Activated CD8-positive, alpha-beta memory T cell treated with anti-CD3 and anti-CD28 coated beads, Interleukin-2, amount 50 U/mL, for 1 hour (primary cell): ENCODE results near the gene KLK4.

Source experiments
- DNase-seq: peaks from one replicate; pipeline ENCODE4 v3.0.0-alpha.2; 2020; ENCODE audit errors: extremely low read depth

The KLK4 gene

DNA sequence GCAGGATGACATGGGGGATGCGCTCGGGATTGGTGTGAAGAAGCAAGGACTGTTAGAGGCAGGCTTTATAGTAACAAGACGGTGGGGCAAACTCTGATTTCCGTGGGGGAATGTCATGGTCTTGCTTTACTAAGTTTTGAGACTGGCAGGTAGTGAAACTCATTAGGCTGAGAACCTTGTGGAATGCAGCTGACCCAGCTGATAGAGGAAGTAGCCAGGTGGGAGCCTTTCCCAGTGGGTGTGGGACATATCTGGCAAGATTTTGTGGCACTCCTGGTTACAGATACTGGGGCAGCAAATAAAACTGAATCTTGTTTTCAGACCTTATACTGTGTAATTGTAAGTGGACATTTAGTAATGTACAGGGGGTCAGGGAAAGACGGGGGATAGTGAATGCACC is 31.0 kb downstream of the KLK4 start:
- no peak for DNase-seq

DNA sequence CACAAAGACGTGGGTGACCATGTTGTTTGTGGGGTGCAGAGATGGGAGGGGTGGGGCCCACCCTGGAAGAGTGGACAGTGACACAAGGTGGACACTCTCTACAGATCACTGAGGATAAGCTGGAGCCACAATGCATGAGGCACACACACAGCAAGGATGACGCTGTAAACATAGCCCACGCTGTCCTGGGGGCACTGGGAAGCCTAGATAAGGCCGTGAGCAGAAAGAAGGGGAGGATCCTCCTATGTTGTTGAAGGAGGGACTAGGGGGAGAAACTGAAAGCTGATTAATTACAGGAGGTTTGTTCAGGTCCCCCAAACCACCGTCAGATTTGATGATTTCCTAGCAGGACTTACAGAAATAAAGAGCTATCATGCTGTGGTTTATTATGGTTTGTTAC is 32.3 kb downstream of the KLK4 start:
- no peak for DNase-seq

DNA sequence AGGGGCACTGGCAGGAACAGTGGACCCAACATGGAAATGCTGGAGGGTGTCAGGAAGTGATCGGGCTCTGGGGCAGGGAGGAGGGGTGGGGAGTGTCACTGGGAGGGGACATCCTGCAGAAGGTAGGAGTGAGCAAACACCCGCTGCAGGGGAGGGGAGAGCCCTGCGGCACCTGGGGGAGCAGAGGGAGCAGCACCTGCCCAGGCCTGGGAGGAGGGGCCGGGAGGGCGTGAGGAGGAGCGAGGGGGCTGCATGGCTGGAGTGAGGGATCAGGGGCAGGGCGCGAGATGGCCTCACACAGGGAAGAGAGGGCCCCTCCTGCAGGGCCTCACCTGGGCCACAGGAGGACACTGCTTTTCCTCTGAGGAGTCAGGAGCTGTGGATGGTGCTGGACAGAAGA is 33.9 kb downstream of the KLK4 start:
- no peak for DNase-seq

DNA sequence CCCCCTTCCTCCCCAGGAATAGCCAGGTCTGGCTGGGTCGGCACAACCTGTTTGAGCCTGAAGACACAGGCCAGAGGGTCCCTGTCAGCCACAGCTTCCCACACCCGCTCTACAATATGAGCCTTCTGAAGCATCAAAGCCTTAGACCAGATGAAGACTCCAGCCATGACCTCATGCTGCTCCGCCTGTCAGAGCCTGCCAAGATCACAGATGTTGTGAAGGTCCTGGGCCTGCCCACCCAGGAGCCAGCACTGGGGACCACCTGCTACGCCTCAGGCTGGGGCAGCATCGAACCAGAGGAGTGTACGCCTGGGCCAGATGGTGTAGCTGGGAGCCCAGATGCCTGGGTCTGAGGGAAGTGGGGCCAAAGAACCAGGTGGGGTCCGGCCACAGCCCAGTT is 34.7 kb downstream of the KLK4 start:
- DNase-seq, result no peak

DNA sequence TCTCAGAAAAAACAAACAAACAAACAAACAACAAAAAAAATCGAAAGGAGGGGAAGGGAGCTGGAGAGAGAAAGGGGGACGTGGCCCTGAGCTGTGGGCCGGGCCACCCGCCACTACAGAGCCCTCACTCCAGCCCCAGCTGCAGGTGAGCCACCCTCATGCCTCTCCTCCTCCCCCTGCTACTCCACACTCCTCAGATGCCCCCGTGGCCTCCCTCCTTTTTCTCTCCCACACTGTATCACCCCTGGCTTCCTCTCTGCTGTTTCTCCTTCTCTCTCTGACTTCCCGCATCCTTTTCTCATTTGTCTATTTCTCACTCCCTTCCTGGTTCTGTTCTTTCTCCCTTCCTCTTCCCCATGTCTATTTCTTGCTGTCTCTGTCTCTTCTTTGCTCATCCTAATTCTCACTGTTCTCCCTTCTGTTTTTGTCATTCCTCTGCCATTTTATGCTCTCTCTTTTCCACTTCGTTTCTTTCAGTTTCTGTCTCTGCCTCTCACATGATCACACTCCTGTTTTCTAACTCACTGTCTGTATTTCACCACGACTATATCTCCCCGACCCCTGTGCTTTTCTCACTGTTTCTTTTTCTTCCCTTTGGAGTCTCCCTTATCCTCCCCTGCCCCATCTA is 35.3 kb downstream of the KLK4 start:
- no peak for DNase-seq

DNA sequence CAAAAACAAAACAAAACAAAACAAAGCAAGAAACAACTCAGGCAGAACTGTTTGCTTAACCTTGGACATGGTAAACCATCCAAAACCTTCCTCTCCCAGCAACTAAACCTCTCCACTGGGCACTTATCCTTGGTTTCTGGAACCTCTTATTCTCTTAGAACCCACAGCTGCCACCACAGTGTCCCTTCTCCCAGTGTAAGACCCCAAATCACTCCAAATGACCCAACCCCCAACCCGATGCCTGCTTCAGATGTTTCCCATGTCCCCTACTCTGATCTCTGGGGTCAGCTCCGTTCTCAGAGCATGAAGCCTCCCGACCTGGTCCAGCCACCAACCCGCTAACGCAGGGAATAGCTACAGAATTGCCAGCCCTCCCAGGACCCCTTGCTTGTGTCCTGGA is 37.0 kb downstream of the KLK4 start:
- DNase-seq, result no peak

DNA sequence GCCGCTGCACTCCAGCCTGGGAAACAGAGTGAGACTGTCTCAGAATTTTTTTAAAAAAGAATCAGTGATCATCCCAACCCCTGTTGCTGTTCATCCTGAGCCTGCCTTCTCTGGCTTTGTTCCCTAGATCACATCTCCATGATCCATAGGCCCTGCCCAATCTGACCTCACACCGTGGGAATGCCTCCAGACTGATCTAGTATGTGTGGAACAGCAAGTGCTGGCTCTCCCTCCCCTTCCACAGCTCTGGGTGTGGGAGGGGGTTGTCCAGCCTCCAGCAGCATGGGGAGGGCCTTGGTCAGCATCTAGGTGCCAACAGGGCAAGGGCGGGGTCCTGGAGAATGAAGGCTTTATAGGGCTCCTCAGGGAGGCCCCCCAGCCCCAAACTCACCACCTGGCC is 38.1 kb downstream of the KLK4 start, which contains the start of gene KLK2:
Gene KLK2, plus strand, starts transcription at position 384 of the 400 bp plus-strand sequence. CDS start 35 bp downstream, outside the sequence.
- no peak for DNase-seq

DNA sequence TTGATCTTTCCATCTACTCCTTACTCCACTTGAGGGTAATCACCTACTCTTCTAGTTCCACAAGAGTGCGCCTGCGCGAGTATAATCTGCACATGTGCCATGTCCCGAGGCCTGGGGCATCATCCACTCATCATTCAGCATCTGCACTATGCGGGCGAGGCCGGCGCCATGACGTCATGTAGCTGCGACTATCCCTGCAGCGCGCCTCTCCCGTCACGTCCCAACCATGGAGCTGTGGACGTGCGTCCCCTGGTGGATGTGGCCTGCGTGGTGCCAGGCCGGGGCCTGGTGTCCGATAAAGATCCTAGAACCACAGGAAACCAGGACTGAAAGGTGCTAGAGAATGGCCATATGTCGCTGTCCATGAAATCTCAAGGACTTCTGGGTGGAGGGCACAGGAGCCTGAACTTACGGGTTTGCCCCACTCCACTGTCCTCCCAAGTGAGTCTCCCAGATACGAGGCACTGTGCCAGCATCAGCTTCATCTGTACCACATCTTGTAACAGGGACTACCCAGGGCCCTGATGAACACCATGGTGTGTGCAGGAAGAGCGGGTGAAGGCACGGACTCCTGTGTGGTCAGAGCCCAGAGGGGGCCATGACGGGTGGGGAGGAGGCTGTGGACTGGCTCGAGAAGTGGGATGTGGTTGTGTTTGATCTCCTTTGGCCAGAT is 40.6 kb downstream of the KLK4 start:
- DNase-seq, result no peak

DNA sequence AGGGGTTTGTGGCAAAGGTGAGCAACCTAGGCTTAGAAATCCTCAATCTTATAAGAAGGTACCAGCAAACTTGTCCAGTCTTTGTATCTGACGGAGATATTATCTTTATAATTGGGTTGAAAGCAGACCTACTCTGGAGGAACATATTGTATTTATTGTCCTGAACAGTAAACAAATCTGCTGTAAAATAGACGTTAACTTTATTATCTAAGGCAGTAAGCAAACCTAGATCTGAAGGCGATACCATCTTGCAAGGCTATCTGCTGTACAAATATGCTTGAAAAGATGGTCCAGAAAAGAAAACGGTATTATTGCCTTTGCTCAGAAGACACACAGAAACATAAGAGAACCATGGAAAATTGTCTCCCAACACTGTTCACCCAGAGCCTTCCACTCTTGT is 41.7 kb downstream of the KLK4 start:
- no peak for DNase-seq

DNA sequence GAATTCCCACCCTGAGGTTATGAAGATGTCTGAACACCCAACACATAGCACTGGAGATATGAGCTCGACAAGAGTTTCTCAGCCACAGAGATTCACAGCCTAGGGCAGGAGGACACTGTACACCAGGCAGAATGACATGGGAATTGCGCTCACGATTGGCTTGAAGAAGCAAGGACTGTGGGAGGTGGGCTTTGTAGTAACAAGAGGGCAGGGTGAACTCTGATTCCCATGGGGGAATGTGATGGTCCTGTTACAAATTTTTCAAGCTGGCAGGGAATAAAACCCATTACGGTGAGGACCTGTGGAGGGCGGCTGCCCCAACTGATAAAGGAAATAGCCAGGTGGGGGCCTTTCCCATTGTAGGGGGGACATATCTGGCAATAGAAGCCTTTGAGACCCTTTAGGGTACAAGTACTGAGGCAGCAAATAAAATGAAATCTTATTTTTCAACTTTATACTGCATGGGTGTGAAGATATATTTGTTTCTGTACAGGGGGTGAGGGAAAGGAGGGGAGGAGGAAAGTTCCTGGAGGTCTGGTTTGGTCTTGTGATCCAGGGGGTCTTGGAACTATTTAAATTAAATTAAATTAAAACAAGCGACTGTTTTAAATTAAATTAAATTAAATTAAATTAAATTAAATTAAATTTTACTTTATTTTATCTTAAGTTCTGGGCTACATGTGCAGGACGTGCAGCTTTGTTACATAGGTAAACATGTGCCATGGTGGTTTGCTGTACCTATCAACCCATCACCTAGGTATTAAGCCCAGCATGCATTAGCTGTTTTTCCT is 49.5 kb downstream of the KLK4 start:
- no peak for DNase-seq

DNA sequence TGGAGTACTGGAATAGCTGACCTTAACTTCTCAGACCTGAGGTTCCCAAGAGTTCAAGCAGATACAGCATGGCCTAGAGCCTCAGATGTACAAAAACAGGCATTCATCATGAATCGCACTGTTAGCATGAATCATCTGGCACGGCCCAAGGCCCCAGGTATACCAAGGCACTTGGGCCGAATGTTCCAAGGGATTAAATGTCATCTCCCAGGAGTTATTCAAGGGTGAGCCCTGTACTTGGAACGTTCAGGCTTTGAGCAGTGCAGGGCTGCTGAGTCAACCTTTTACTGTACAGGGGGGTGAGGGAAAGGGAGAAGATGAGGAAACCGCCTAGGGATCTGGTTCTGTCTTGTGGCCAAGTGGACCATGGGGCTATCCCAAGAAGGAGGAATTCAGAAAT is 50.2 kb downstream of the KLK4 start:
- no peak for DNase-seq

DNA sequence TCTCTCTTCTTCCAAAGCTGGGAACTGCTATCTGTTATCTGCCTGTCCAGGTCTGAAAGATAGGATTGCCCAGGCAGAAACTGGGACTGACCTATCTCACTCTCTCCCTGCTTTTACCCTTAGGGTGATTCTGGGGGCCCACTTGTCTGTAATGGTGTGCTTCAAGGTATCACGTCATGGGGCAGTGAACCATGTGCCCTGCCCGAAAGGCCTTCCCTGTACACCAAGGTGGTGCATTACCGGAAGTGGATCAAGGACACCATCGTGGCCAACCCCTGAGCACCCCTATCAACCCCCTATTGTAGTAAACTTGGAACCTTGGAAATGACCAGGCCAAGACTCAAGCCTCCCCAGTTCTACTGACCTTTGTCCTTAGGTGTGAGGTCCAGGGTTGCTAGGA is 51.3 kb downstream of the KLK4 start:
- no peak for DNase-seq

DNA sequence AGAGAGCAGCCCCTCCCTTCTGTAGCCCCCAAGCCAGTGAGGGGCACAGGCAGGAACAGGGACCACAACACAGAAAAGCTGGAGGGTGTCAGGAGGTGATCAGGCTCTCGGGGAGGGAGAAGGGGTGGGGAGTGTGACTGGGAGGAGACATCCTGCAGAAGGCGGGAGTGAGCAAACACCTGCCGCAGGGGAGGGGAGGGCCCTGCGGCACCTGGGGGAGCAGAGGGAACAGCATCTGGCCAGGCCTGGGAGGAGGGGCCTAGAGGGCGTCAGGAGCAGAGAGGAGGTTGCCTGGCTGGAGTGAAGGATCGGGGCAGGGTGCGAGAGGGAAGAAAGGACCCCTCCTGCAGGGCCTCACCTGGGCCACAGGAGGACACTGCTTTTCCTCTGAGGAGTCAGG is 52.3 kb downstream of the KLK4 start:
- no peak for DNase-seq

DNA sequence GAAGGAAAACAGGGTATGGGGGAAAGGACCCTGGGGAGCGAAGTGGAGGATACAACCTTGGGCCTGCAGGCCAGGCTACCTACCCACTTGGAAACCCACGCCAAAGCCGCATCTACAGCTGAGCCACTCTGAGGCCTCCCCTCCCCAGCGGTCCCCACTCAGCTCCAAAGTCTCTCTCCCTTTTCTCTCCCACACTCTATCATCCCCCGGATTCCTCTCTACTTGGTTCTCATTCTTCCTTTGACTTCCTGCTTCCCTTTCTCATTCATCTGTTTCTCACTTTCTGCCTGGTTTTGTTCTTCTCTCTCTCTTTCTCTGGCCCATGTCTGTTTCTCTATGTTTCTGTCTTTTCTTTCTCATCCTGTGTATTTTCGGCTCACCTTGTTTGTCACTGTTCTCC is 53.8 kb downstream of the KLK4 start:
- DNase-seq, result no peak
